Testis (tissue), 3 donors: ENCODE results near the gene DCLK1. TPM values are rescaled to one million over a fixed set of nuclear protein-coding genes. Genes with fewer than 3 reads are reported as not detected.

Source experiments
- DNase-seq: peaks from one replicate; pipeline ENCODE4 v3.0.0-alpha.2; 2019
- H3K27ac ChIP-seq, 2 donors: fragments of 200-600 bp; sonication (generic); one replicate each; pipeline ENCODE4 v1.5.1; 2019
- H3K27me3 ChIP-seq: fragments of 200-600 bp; sonication (generic); one replicate; pipeline ENCODE4 v1.5.1; 2019
- H3K36me3 ChIP-seq: fragments of 200-600 bp; sonication (generic); one replicate; pipeline ENCODE4 v1.5.1; 2017; ENCODE audit warnings: low read depth; ENCODE audit errors: missing control alignments
- H3K4me1 ChIP-seq: fragments of 200-600 bp; sonication (generic); one replicate; pipeline ENCODE4 v1.5.1; 2019
- H3K4me3 ChIP-seq, 2 donors: fragments of 200-600 bp; sonication (generic); one replicate each; pipeline ENCODE4 v1.5.1; 2017 to 2019
- H3K9me3 ChIP-seq: fragments of 200-600 bp; sonication (generic); one replicate; pipeline ENCODE4 v1.5.1; 2017
- CTCF ChIP-seq, 3 experiments: fragments of 450-650 bp in 2 of 3; fragments of 200-600 bp in 1 of 3; sonication (generic) in 1 of 3; IDR thresholded peaks; one replicate each; pipeline ENCODE4 v1.5.1; 2016 to 2019; ENCODE audit warnings: antibody characterized with exemption in 3 of 3, mild to moderate bottlenecking in 2 of 3, moderate library complexity in 1 of 3
- POLR2A ChIP-seq: fragments of 450-650 bp; IDR thresholded peaks from one replicate; pipeline ENCODE4 v1.6.1; 2017; ENCODE audit warnings: antibody characterized with exemption, mild to moderate bottlenecking, moderate library complexity
- WGBS, 2 donors: methylation state at CpG; one replicate each; pipeline ENCODE4 v1.1.5; 2018; 5-methylcytosine and 5-hydroxymethylcytosine counted together
- intact Hi-C: fragments of 100-400 bp; cut with DNase I; formaldehyde crosslinking; loops from one replicate; pipeline ENCODE4 v1.15.1; 2023; ENCODE audit warnings: low total_unique reads
- polyA plus RNA-seq: library from polyadenylated mRNA; stranded (reverse); fragments of 350-450 nt; fragmentation: Illumina TruSeq; extraction: RNeasy Lipid Tissue Mini Kit (QIAGEN cat#74804); gene quantifications from one replicate; pipeline ENCODE4 v1.2.3, GENCODE V29; 2014; ENCODE audit warnings: low read depth, low replicate concordance; ENCODE audit not compliant: insufficient read depth
- total RNA-seq, 2 donors: library from RNA; depleted of rRNA; stranded (reverse); fragments of >200 nt; gene quantifications; one replicate each; pipeline ENCODE4 v1.2.3, GENCODE V29; 2016

DCLK1 gene
- total and polyA plus RNA-seq, 3 donors from 2014 or later, result 4.5 to 8.9 (median 4.9) TPM

GRCh38 chr13:35964011-35964862, 166.9 kb downstream of the DCLK1 start:
- 66 to 73% methylated on average over 6 of the region's 6 CpGs for WGBS, 2 donors
- no peak for DNase-seq
- H3K27ac ChIP-seq, result no peak overlapping the region
- H3K4me1 ChIP-seq, result no peaks in the 10 kb centered on the region
- no peaks in the 10 kb centered on the region for H3K9me3 ChIP-seq
- intact Hi-C loops, result no loop called here
- H3K27me3 ChIP-seq, result no peaks in the 10 kb centered on the region
- no peak for TF ChIP-seq POLR2A
- no peak for TF ChIP-seq CTCF (IDR thresholded peaks at IDR 0.05)
- H3K4me3 ChIP-seq, result no peak overlapping the region
- H3K36me3 ChIP-seq, result no peaks in the 10 kb centered on the region

GRCh38 chr13:35961461-35962220, 169.5 kb downstream of the DCLK1 start:
- Histone ChIP-seq H3K27ac (no peak overlapping the region), H3K9me3 (no peaks in the 10 kb centered on the region), H3K4me3 (no peak overlapping the region), H3K27me3 (no peaks in the 10 kb centered on the region), H3K4me1 (no peaks in the 10 kb centered on the region), H3K36me3 (no peaks in the 10 kb centered on the region)
- intact Hi-C loops, result no loop called here
- DNase-seq, result no peak
- 89 to 92% methylated on average over 5 of the region's 5 CpGs for WGBS, 2 donors
- TF ChIP-seq POLR2A, result no peak
- TF ChIP-seq CTCF (IDR thresholded peaks at IDR 0.05), result peak in 1 of 3 experiments; percentile 4

- H3K36me3 ChIP-seq, result no peaks in the 10 kb centered on the region
- H3K27ac ChIP-seq, result no peak overlapping the region
- H3K4me3 ChIP-seq, result no peak overlapping the region
- DNase-seq, result no peak
- H3K27me3 ChIP-seq, result no peaks in the 10 kb centered on the region
- no peaks in the 10 kb centered on the region for H3K4me1 ChIP-seq
- intact Hi-C loops, result no loop called here
- TF ChIP-seq CTCF (IDR thresholded peaks at IDR 0.05), result no peak
- no peak for TF ChIP-seq POLR2A
- no peaks in the 10 kb centered on the region for H3K9me3 ChIP-seq
These were observed 170.2 kb downstream of the DCLK1 start for GRCh38 chr13:35961002-35961401.

- WGBS, 2 donors, result 84 to 89% methylated on average over 2 of the region's 2 CpGs
- H3K27ac ChIP-seq, result no peak overlapping the region
These were observed 173.2 kb downstream of the DCLK1 start for GRCh38 chr13:35957996-35958395.

More at GRCh38 chr13:35957996-35958395, 173.2 kb downstream of the DCLK1 start:
- Histone ChIP-seq H3K4me3 (no peak overlapping the region), H3K9me3 (no peaks in the 10 kb centered on the region), H3K27me3 (no peaks in the 10 kb centered on the region), H3K4me1 (no peaks in the 10 kb centered on the region), H3K36me3 (no peaks in the 10 kb centered on the region)
- intact Hi-C loops, result no loop called here
- DNase-seq, result no peak
- TF ChIP-seq POLR2A (no peak), CTCF (IDR thresholded peaks at IDR 0.05) (no peak)
